Osteocyte (in vitro differentiated cells): Measurements from ENCODE around the gene EXOC4. TPM values are rescaled to one million over a fixed set of nuclear protein-coding genes. Genes with fewer than 3 reads are reported as not detected.

Experiments used
- DNase-seq: peaks from one replicate; pipeline ENCODE4 v3.0.0; 2021; ENCODE audit warnings: mixed read lengths; ENCODE audit not compliant: unreplicated experiment; ENCODE audit errors: extremely low spot score
- H3K27ac Mint-ChIP-seq: one replicate; pipeline ENCODE4 v1.8.0; 2021; ENCODE audit warnings: mild to moderate bottlenecking, mixed read lengths; ENCODE audit not compliant: unreplicated experiment
- H3K27me3 Mint-ChIP-seq: one replicate; pipeline ENCODE4 v1.8.0; 2021; ENCODE audit warnings: mixed read lengths; ENCODE audit not compliant: unreplicated experiment
- H3K36me3 Mint-ChIP-seq: one replicate; pipeline ENCODE4 v1.8.0; 2021; ENCODE audit warnings: mixed read lengths; ENCODE audit not compliant: unreplicated experiment
- H3K4me1 Mint-ChIP-seq: one replicate; pipeline ENCODE4 v1.8.0; 2021; ENCODE audit warnings: mixed read lengths; ENCODE audit not compliant: unreplicated experiment
- H3K4me3 Mint-ChIP-seq: one replicate; pipeline ENCODE4 v1.8.0; 2021; ENCODE audit warnings: mild to moderate bottlenecking, moderate library complexity, mixed read lengths; ENCODE audit not compliant: unreplicated experiment
- H3K9me3 Mint-ChIP-seq: one replicate; pipeline ENCODE4 v1.8.0; 2021; ENCODE audit warnings: mixed read lengths; ENCODE audit not compliant: unreplicated experiment
- total RNA-seq: library from RNA; stranded (reverse); gene quantifications from 2 replicates; pipeline ENCODE4 v1.2.1, GENCODE V29; 2021
- TF ChIP-seq, protein P1 (sequence below): fragments of 200-600 bp; sonication (generic); IDR thresholded peaks from 2 replicates; pipeline ENCODE4 v1.5.0; 2021; ENCODE audit warnings: antibody characterized with exemption, mild to moderate bottlenecking, moderate library complexity

The EXOC4 gene
- total RNA-seq, 1 donor from 2014 or later, result 99.9 TPM

DNA sequence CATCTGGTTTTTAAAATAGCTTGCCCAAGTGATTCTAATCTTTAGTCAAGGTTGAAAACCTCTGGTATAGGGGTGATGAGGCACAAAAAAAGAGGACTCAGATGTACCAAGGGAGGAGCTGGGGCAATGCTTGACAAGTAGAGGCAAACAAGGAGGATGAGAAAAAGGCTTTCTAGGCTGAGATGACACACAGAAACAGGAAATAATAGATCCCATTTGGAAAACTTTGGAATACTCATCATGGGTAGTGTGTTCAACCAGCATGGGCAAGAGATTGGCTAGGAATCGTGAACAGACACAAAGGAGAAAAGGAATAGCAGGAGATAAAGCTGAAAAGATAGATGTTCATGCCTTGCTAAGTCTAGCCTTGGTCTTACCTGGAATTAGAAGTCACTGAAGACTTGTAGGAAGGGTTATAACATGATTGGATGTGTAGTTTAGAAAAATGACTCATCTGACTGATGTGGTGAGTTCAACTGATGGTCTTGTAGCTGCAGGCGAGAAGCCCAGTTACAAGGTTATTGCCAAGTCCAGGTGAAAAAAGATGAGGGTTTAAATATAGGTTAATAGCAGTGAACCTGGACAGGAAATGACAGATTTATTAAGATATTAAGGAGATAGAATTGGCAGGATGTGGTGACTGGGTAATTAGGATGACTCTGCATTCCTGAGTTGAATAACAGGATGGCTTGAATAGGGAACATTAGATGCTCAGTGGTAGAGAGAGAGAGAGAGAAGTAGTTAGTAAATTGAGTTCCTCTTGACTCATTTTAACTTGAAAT lies 660.2 kb downstream of the EXOC4 start:
- Mint-ChIP-seq H3K9me3 (no peaks in the 10 kb centered on the region), H3K4me3 (no peak overlapping the region), H3K4me1 (no peaks in the 10 kb centered on the region), H3K27me3 (no peaks in the 10 kb centered on the region), H3K27ac (no peak overlapping the region), H3K36me3 (peaks cover 6% of the 10 kb centered on the region)
- TF ChIP-seq, protein P1, sequence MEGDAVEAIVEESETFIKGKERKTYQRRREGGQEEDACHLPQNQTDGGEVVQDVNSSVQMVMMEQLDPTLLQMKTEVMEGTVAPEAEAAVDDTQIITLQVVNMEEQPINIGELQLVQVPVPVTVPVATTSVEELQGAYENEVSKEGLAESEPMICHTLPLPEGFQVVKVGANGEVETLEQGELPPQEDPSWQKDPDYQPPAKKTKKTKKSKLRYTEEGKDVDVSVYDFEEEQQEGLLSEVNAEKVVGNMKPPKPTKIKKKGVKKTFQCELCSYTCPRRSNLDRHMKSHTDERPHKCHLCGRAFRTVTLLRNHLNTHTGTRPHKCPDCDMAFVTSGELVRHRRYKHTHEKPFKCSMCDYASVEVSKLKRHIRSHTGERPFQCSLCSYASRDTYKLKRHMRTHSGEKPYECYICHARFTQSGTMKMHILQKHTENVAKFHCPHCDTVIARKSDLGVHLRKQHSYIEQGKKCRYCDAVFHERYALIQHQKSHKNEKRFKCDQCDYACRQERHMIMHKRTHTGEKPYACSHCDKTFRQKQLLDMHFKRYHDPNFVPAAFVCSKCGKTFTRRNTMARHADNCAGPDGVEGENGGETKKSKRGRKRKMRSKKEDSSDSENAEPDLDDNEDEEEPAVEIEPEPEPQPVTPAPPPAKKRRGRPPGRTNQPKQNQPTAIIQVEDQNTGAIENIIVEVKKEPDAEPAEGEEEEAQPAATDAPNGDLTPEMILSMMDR, result no peak
- DNase-seq, result no peak

DNA sequence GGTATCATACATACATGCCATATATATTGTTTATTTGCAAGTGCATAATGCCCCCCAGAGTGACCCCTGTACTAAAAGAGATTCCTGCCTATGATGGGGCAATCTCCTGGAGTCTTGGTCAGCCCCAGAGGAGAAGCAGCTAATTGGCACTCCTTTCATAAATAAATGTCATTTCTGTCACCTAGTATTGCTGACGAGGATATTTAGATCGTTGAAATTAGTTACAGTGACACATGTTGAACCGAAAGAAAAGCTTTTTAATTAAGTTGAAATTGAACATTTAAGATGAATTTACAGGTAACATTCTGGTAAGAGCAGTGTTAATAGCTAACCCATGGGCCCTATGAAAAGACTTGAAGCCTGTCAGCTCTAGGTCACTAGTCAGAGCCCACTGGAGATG lies 663.7 kb downstream of the EXOC4 start:
- peaks cover 27% of the 10 kb centered on the region for H3K36me3 Mint-ChIP-seq
- TF ChIP-seq, protein P1, result no peak
- no peaks in the 10 kb centered on the region for H3K27me3 Mint-ChIP-seq
- H3K4me1 Mint-ChIP-seq, result no peaks in the 10 kb centered on the region
- peaks cover 8% of the 10 kb centered on the region for H3K9me3 Mint-ChIP-seq
- H3K27ac Mint-ChIP-seq, result no peak overlapping the region
- H3K4me3 Mint-ChIP-seq, result no peak overlapping the region
- no peak for DNase-seq

DNA sequence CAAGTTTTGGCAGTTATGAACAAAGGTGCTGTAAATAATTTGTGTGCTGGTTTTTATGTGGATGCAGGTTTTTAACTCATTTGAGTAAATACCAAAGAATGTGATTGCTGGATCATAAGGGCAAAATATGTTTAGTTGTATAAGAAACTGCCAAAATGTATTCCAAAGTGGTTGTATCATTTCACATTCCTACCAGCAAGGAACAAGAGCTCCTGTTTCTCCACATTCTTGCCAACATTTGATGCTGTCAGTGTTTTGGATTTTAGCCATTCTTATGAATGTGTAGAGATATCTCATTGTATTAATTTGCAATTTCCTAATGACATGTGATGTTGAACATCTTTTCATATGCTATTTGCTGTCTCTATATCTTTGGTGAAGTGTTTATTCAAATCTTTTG lies 666.9 kb downstream of the EXOC4 start:
- Mint-ChIP-seq H3K36me3 (peaks cover 28% of the 10 kb centered on the region), H3K4me1 (no peaks in the 10 kb centered on the region), H3K27ac (no peak overlapping the region), H3K9me3 (peaks cover 10% of the 10 kb centered on the region), H3K4me3 (no peak overlapping the region), H3K27me3 (no peaks in the 10 kb centered on the region)
- DNase-seq, result no peak
- TF ChIP-seq, protein P1, result no peak

DNA sequence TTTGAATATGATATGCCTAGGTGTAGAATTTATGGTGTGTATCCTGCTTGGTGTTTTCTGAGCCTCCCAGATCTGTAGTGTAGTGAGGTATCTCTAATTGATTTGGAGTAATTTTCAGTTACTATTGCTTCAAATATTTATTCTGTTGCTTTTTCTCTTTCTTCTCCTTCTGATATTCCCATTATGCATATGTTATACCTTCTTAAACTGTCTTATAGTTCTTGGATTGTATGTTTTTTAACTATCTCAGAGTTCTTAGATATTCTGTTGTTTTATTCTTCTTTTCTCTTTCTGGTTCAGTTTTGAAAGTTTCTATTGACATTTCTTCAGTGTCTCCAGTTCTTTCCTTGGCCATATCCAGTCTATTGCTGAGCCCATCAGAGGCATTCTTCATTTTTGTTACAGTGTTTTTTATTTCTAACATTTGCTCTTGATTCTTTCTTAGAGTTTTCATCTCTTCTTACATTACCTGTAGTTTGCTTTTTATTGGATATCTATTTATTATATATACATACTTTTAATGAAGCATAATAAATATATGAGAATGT lies 668.8 kb downstream of the EXOC4 start:
- peaks cover 27% of the 10 kb centered on the region for H3K36me3 Mint-ChIP-seq
- no peak overlapping the region for H3K4me3 Mint-ChIP-seq
- no peak overlapping the region for H3K27ac Mint-ChIP-seq
- TF ChIP-seq, protein P1, result no peak
- H3K9me3 Mint-ChIP-seq, result peaks cover 10% of the 10 kb centered on the region
- H3K4me1 Mint-ChIP-seq, result no peaks in the 10 kb centered on the region
- no peaks in the 10 kb centered on the region for H3K27me3 Mint-ChIP-seq
- no peak for DNase-seq

DNA sequence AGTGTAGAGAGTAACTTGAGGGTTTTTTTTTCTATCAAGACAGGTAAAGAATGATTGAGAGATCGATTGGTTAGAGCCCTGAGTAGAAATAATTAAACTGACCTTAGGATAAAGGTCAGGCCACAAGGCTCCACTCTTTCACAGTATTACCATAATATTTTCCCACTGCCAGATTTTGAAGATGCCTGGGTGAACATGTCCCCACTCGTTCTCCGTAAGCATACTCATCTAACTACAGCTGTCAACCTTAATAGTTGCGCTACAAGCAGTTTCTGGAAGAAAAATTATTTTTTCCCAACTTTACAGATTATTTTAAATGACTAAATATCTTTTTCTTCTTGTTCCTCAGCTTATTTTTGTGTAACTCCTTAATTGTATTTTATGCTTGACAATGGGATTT lies 671.1 kb downstream of the EXOC4 start:
- TF ChIP-seq, protein P1, result no peak
- DNase-seq, result no peak
- no peak overlapping the region for H3K27ac Mint-ChIP-seq
- H3K4me1 Mint-ChIP-seq, result no peaks in the 10 kb centered on the region
- no peaks in the 10 kb centered on the region for H3K27me3 Mint-ChIP-seq
- H3K4me3 Mint-ChIP-seq, result no peak overlapping the region
- H3K9me3 Mint-ChIP-seq, result peaks cover 10% of the 10 kb centered on the region
- H3K36me3 Mint-ChIP-seq, result peaks cover 24% of the 10 kb centered on the region
